Ishikawa (cell line): ENCODE data around the gene FGGY.

Experiments used
- CREB1 ChIP-seq: IDR thresholded peaks from 2 replicates; pipeline ENCODE4 v1.6.1; 2012; ENCODE audit warnings: low read depth
- TAF1 ChIP-seq: IDR thresholded peaks from 2 replicates; pipeline ENCODE4 v1.6.1; 2012; ENCODE audit warnings: low read depth, mild to moderate bottlenecking
- YY1 ChIP-seq: IDR thresholded peaks from 2 replicates; pipeline ENCODE4 v1.6.1; 2012; ENCODE audit warnings: low read depth
- TF ChIP-seq, protein P1 (sequence below): IDR thresholded peaks from 2 replicates; pipeline ENCODE4 v1.6.1; 2012

DNA sequence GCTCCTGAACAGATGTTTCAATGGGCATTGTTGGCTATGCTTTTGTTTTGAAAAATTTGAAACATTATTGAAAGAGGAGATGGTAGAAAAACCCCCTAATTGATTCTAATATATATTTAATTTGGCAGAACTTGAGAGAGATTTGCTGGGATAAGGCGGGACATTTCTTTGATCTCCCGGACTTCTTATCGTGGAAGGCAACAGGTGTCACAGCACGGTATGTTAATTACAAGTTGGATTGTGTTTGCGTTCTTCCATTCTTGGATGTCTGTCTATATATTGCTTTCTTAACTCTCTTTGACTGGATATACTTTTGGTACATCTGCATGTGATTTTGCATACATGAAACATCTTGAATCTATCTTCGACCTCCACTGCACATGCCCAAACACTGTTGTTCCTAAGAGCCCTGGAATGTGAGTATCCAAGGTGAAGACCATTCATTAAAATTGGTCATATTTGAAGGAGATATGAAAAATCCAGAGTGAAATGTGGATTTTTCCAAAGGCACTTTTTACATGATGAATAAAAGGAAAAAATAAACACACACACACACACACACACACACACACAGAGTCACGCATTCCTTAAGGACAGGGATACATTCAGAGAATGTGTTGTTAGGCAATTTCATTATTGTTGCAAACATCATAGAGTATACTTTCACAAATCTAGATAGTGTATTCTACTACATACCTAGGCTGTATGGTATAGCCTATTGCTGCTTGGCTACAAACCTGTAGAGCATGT lies 81.9 kb downstream of the FGGY start:
- TF ChIP-seq TAF1: no peak
- no peak for TF ChIP-seq CREB1
- TF ChIP-seq, protein P1, sequence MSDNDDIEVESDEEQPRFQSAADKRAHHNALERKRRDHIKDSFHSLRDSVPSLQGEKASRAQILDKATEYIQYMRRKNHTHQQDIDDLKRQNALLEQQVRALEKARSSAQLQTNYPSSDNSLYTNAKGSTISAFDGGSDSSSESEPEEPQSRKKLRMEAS: no peak
- TF ChIP-seq YY1: no peak
